HG02870 (cell line): ENCODE results near the gene MORN4.
"Not testable (repeated sequence)": the region's sequence is repeated elsewhere in the genome, so short reads cannot be mapped to it uniquely, and the experiment has no call there.

Experiments used
- ATAC-seq: cut with Tn5 transposase; IDR thresholded peaks from one replicate; pipeline ENCODE4 v1.9.1; 2021; ENCODE audit warnings: mild to moderate bottlenecking, moderate library complexity; ENCODE audit not compliant: unreplicated experiment

The MORN4 gene

GRCh38 chr10:97632949-97633884, at the start of gene MORN4:
TSS of gene MORN4 (minus strand) at chr10:97633500. CDS start at chr10:97619653, 13,847 bp downstream.
- ATAC-seq = peak; percentile 99

GRCh38 chr10:97682042-97682441, 48.7 kb upstream of the MORN4 start:
- no peak for ATAC-seq

DNA sequence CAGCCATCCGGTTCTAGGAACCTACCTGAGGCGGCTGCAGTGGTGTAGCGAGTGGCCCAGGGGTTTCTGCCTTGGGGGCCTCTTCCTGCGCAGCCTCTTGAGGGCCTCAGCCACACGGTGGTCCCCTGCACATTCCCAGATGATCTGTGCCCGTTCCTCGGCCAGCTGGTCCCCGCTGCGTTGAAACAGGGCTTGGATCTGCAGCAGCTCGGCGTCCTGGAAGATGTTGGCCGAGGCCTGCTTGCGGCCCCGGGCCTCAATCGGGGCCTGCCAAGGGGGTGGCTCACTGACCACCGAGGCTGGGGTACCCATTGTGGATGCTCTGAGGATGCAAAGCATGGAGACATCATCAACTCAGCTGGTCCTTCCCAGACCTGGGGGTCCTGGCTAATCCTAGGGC, 46.3 kb upstream of the MORN4 start:
- ATAC-seq = no peak

GRCh38 chr10:97676770-97677581, 43.7 kb upstream of the MORN4 start:
- ATAC-seq = peak; percentile 59

- no peak for ATAC-seq
Observed at GRCh38 chr10:97675222-97675621, 41.9 kb upstream of the MORN4 start.

DNA sequence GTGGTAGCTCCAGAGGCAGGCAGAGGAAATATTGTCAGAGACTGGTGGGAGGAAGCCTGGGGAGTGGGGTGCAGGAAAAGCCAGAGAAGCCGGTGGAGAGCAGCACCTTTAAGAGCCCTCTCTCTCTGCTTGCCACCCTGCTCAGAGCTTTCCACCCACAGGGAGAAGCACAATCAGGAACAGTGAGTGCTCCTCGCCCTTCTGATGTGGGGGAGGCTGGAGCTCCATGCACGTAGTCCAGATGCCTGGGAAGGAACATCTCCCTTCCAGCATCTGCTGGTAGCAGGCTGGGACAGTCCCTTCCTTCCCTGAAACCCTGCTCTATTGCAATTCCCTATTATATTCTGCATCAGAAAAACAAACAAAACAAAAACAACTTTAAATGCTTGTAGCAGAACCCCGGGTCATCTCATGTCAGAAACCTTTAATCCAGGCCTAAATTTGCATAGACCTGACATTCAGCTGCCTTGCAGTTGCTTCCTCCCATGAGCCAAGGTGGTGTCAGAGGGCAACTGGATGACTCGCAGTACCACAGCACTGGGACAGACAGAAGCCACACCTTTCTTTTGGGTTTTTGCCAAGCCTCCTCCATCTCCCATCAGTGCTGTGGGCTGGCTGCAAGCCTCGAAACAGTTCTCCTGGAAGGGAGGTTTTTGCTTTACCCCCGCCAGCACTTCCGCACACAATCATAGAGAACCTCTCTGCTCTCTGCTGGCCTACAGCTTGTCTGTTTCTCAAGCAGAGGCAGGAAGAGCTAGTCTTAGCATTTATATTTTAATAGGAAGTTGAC, 40.6 kb upstream of the MORN4 start:
- ATAC-seq = no peak

GRCh38 chr10:97669571-97669970, 36.3 kb upstream of the MORN4 start:
- no peak for ATAC-seq

DNA sequence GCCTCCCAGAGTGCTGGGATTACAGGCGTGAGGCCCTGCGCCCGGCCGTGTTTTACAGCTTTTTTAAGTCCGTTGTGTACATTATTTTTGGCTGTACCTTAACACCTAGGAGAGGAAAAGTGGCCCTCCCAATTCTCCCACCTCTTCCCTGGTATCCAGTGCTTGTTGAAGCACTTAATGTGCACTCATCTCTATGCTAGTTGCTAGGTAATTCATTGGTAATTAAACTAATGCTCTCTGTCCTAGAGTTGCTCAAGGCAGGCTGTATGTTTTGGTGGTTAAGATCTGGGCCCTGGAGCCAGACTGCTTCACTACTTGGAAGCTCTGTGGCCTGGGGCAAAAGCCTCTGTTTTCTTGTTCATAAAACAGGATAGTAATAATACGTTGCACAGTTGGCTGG, 34.2 kb upstream of the MORN4 start:
- ATAC-seq = no peak

DNA sequence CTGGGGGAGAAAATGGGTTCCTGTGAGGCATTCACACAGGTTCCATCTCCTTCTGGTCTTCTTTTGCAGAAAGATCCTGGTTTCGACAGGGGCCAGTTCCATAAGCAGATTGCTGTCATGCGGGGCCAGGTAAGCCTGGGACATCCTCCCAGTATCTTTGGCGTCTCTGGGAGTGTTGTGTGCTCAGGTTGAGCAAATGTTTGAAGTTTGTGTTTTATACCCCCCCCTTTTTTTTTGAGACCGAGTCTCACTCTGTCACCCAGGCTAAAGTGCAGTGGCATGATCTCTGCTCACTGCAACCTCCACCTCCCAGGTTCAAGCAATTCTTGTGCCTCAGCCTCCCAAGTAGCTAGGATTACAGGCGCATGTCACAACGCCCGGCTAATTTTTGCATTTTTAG, 33.7 kb upstream of the MORN4 start:
- ATAC-seq = no peak

DNA sequence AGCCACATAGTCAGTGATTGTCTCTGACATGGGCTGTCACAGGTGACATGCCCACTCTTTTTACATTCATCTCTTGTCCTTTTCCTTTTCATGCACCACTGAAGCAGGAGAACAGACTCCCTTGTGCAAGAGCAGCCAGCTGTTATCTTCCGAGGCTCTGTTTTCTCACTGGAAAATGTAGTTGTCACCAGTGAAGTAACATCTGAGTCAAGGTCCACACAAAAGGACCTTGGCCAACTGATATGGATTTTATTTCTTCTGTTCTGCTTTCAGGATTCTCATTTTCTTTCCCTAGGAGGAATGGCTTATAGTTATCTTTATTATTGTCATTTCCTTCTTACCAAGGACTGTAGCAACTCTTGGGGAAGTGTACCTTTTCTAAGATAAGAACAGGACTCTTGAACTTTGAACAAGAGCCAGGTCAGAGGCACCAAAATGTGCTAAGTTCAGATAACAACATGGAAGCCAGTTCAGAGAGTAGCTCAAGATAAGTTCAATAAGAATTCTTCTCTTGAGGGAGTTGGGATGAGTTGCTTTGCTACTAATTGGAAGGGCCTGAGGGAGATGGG, 31.1 kb upstream of the MORN4 start:
- no peak for ATAC-seq

DNA sequence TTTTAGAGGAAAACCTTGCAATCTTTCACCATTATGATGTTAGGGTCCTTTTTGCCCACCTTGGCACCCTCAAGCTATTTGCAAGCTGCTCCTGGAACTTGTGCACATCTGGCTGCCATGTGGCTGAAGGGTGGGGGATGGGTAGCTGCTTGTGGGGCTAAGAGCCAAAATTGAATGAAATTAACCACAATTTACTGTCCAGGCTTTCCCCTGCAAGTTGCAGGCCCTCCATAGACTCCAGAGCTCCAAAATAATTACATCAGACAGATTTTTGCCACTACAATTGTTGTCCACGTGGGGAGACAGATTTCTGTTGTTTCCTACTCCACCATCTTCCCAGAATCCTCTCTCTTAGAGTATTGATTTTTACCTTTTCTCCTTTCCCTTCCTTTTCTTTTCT, 26.3 kb upstream of the MORN4 start:
- ATAC-seq = no peak

DNA sequence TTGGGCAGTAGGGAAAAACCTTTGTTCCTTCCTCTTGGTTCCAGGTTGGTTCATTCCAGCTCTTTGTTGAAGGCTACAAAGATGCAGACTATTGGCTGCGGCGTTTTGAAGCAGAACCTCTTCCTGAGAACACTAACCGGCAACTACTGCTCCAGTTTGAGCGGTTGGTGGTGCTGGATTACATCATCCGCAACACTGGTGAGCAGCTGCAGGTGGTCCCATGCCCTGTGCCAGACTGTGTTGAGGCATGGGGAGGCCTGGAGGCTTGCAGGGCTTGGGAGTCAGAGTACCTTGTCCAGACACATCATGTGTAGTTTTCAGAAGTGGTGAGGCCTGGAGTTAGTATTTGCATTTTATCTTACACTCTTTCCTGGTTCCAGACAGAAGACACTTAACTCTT, 23.5 kb upstream of the MORN4 start:
- ATAC-seq = no peak

- ATAC-seq = no peak
Observed at GRCh38 chr10:97651773-97652172, 18.5 kb upstream of the MORN4 start.

- ATAC-seq = no peak
Observed at GRCh38 chr10:97650726-97651125, 17.4 kb upstream of the MORN4 start.

DNA sequence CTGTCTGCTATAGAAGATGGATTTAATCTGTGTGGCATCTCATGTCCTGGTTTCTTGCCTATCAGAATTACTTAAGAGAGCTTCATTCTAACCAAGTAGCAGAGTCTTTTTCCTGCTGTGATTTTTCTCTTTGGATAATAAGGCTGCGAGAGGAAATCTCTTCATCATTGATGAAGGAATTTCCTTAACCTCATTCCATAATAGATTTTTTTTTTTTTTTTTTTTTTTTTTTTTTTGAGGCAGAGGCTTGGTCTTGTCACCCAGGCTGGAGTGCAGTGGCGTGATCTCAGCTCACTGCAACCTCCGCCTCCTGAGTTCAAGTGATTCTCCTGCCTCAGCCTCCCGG, 16.1 kb upstream of the MORN4 start:
- ATAC-seq = not testable (repeated sequence)

GRCh38 chr10:97648562-97649404, 15.5 kb upstream of the MORN4 start:
- peak; percentile 97 for ATAC-seq

DNA sequence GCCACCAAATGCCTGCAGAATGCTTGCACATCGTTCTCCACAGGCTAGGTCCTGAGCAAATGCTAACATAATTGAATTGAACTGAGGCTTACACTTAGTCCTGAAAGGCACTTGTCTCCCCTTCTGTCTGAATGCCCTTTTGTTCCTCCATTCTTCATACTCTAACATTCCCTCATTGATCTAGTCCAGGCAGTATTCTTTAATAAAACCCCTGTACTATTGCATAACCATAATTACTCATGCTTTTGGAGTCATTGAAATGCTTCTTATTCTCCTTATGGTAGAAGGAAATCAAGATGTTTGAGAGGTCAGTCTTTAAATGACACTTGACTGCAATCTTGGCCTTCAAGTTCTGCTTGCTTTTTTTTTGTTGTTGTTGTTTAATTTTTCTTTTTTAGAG, 14.3 kb upstream of the MORN4 start:
- no peak for ATAC-seq

- ATAC-seq = no peak
Observed at GRCh38 chr10:97644936-97645335, 11.6 kb upstream of the MORN4 start.

DNA sequence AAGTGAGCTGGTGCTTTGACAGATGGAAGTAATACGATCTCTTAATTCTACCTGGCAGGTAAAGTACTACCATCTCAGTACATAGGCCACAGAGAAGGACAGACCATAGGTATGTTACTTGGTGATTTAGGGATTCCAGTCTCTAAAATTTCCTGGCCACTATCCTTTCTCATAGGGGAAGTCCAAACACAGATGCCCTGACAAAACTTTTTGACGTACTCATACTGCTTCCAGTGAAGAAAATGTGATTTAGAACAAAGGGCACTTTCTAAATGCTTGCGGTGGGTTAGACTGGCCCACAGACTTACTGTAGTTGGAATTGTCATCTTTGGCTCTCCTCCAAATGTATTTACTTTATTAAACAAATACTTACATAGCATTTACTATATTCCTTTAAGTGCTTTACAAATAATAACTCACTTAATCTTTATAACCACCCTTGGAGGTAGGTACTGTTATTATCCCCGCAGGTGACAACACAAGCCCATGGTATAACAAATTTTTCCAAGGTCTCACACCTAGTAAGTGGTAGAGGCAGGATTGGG, 10.2 kb upstream of the MORN4 start:
- ATAC-seq = no peak
